Caco-2 (cell line): Measurements from ENCODE around the gene RBFOX1. TPM values are rescaled to one million over a fixed set of nuclear protein-coding genes. Genes with fewer than 3 reads are reported as not detected.

ENCODE experiments used
- BruUV-seq: library from RNA; stranded (reverse); fragments of 400-500 nt; replicated peaks from 2 replicates; lab custom pipeline; 2021; lab: Mats Ljungman, UMichigan
- CTCF ChIA-PET: fragments of 300-600 bp; sonication (Branson Sonifier 250); formaldehyde crosslinking; loops from one replicate; lab custom pipeline; 2022; ENCODE audit warnings: antibody characterized with exemption; lab: Charles Lee
- POLR2A ChIA-PET: fragments of 300-600 bp; sonication (Branson Sonifier 250); formaldehyde crosslinking; loops from one replicate; lab custom pipeline; 2022; ENCODE audit warnings: antibody characterized with exemption; lab: Charles Lee
- DNase-seq, 2 experiments: peaks; one replicate each; pipeline versions ENCODE4 v3.0.0 to v3.0.0-alpha.2; 2020 to 2022
- H3K27me3 ChIP-seq: replicated peaks from 2 replicates; pipeline ENCODE4 v1.6.0; 2011; ENCODE audit warnings: low read length; ENCODE audit not compliant: control insufficient read depth, insufficient read depth
- H3K36me3 ChIP-seq: 2 replicates; pipeline ENCODE4 v1.5.1; 2011; ENCODE audit warnings: low read length; ENCODE audit not compliant: control insufficient read depth, insufficient read depth
- H3K4me1 ChIP-seq: fragments of 250-450 bp; sonication (Bioruptor Pico); 2 replicates; pipeline ENCODE4 v1.5.1; 2020; ENCODE audit warnings: mild to moderate bottlenecking
- H3K4me3 ChIP-seq: 2 replicates; pipeline ENCODE4 v1.5.1; 2011; ENCODE audit warnings: low read depth, mild to moderate bottlenecking, control low read depth, low read length
- H3K9me3 ChIP-seq: fragments of 250-450 bp; sonication (Bioruptor Pico); 2 replicates; pipeline ENCODE4 v1.5.1; 2020; ENCODE audit warnings: mild to moderate bottlenecking, moderate library complexity
- H3K27ac Mint-ChIP-seq: one replicate; pipeline ENCODE4 v1.8.0; 2022; ENCODE audit warnings: mixed read lengths; ENCODE audit not compliant: unreplicated experiment
- H3K27me3 Mint-ChIP-seq: one replicate; pipeline ENCODE4 v1.8.0; 2022; ENCODE audit warnings: mixed read lengths; ENCODE audit not compliant: insufficient read depth, unreplicated experiment
- H3K36me3 Mint-ChIP-seq: one replicate; pipeline ENCODE4 v1.8.0; 2022; ENCODE audit warnings: mild to moderate bottlenecking, mixed read lengths; ENCODE audit not compliant: insufficient read depth, unreplicated experiment
- H3K4me1 Mint-ChIP-seq: one replicate; pipeline ENCODE4 v1.8.0; 2022; ENCODE audit warnings: low read depth, mixed read lengths; ENCODE audit not compliant: unreplicated experiment
- H3K4me3 Mint-ChIP-seq: one replicate; pipeline ENCODE4 v1.8.0; 2022; ENCODE audit warnings: mild to moderate bottlenecking, moderate library complexity, mixed read lengths; ENCODE audit not compliant: unreplicated experiment
- H3K9me3 Mint-ChIP-seq: one replicate; pipeline ENCODE4 v1.8.0; 2022; ENCODE audit warnings: mixed read lengths; ENCODE audit not compliant: unreplicated experiment
- CTCF ChIP-seq, 2 experiments: fragments of 200-600 bp in 1 of 2; IDR thresholded peaks; 1 replicate in 1 of 2; 2 replicates in 1 of 2; pipeline versions ENCODE4 v1.5.1 to v1.8.0; 2011 to 2022; ENCODE audit warnings: antibody characterized with exemption in 1 of 2, control low read depth in 1 of 2, inconsistent platforms in 1 of 2, low read depth in 1 of 2, low read length in 1 of 2, mild to moderate bottlenecking in 1 of 2, moderate library complexity in 1 of 2; ENCODE audit not compliant: insufficient read depth in 1 of 2, severe bottlenecking in 1 of 2, unreplicated experiment in 1 of 2
- intact Hi-C: fragments of 100-400 bp; cut with micrococcal nuclease; formaldehyde crosslinking; loops from one replicate; pipeline ENCODE4 v1.10.0; 2022; ENCODE audit not compliant: unreplicated experiment
- total RNA-seq: library from RNA; stranded (reverse); gene quantifications from 2 replicates; pipeline ENCODE4 v1.2.3, GENCODE V29; 2022

RBFOX1 gene
- total RNA-seq, 1 experiment from 2014 or later, result 0.91 TPM

- ChIA-PET POLR2A (no interaction called here), CTCF (no interaction called here)
- Mint-ChIP-seq H3K4me3 (no peak overlapping the region), H3K36me3 (no peaks in the 10 kb centered on the region), H3K9me3 (no peaks in the 10 kb centered on the region), H3K27ac (no peak overlapping the region), H3K4me1 (no peaks in the 10 kb centered on the region), H3K27me3 (peaks cover 6% of the 10 kb centered on the region)
- Histone ChIP-seq H3K27me3 (no peaks in the 10 kb centered on the region), H3K4me1 (no peaks in the 10 kb centered on the region), H3K36me3 (no peaks in the 10 kb centered on the region), H3K4me3 (no peak overlapping the region), H3K9me3 (no peaks in the 10 kb centered on the region)
- TF ChIP-seq CTCF (IDR thresholded peaks at IDR 0.05; ENCODE audit: insufficient read depth in 1 of 2, low read depth in 1 of 2, low read length in 1 of 2, severe bottlenecking in 1 of 2, unreplicated experiment in 1 of 2), result no peak
- BruUV-seq, result no TSS peak
- intact Hi-C loops, result no loop called here
- DNase-seq, result no peak
Measured at GRCh38 chr16:7437135-7437804, 104.6 kb downstream of the RBFOX1 start.

GRCh38 chr16:7437843-7438242 lies 105.2 kb downstream of the RBFOX1 start:
- Mint-ChIP-seq H3K4me1 (no peaks in the 10 kb centered on the region), H3K36me3 (no peaks in the 10 kb centered on the region), H3K27me3 (peaks cover 6% of the 10 kb centered on the region), H3K9me3 (no peaks in the 10 kb centered on the region), H3K27ac (no peak overlapping the region), H3K4me3 (no peak overlapping the region)
- BruUV-seq, result no TSS peak
- Histone ChIP-seq H3K4me3 (no peak overlapping the region), H3K36me3 (no peaks in the 10 kb centered on the region), H3K9me3 (no peaks in the 10 kb centered on the region), H3K4me1 (no peaks in the 10 kb centered on the region), H3K27me3 (no peaks in the 10 kb centered on the region)
- DNase-seq, result no peak
- ChIA-PET POLR2A (no interaction called here), CTCF (no interaction called here)
- TF ChIP-seq CTCF (IDR thresholded peaks at IDR 0.05; ENCODE audit: insufficient read depth in 1 of 2, low read depth in 1 of 2, low read length in 1 of 2, severe bottlenecking in 1 of 2, unreplicated experiment in 1 of 2), result no peak
- intact Hi-C loops, result no loop called here

- intact Hi-C loops, result no loop called here
- H3K27me3 ChIP-seq, result no peaks in the 10 kb centered on the region
- Mint-ChIP-seq H3K36me3 (no peaks in the 10 kb centered on the region), H3K4me3 (no peak overlapping the region), H3K9me3 (no peaks in the 10 kb centered on the region), H3K27me3 (peaks cover 6% of the 10 kb centered on the region), H3K4me1 (no peaks in the 10 kb centered on the region), H3K27ac (no peak overlapping the region)
- no peaks in the 10 kb centered on the region for H3K9me3 ChIP-seq
- no peaks in the 10 kb centered on the region for H3K36me3 ChIP-seq
- no peak for DNase-seq
- no peaks in the 10 kb centered on the region for H3K4me1 ChIP-seq
- no peak overlapping the region for H3K4me3 ChIP-seq
- CTCF ChIA-PET, result no interaction called here
- POLR2A ChIA-PET, result no interaction called here
- no TSS peak for BruUV-seq
- no peak for TF ChIP-seq CTCF (IDR thresholded peaks at IDR 0.05; ENCODE audit: insufficient read depth in 1 of 2, low read depth in 1 of 2, low read length in 1 of 2, severe bottlenecking in 1 of 2, unreplicated experiment in 1 of 2)
Measured at GRCh38 chr16:7438601-7439000, 106.0 kb downstream of the RBFOX1 start.
